ENCODE measurements around the gene ZNF423.

The ZNF423 gene

DNA sequence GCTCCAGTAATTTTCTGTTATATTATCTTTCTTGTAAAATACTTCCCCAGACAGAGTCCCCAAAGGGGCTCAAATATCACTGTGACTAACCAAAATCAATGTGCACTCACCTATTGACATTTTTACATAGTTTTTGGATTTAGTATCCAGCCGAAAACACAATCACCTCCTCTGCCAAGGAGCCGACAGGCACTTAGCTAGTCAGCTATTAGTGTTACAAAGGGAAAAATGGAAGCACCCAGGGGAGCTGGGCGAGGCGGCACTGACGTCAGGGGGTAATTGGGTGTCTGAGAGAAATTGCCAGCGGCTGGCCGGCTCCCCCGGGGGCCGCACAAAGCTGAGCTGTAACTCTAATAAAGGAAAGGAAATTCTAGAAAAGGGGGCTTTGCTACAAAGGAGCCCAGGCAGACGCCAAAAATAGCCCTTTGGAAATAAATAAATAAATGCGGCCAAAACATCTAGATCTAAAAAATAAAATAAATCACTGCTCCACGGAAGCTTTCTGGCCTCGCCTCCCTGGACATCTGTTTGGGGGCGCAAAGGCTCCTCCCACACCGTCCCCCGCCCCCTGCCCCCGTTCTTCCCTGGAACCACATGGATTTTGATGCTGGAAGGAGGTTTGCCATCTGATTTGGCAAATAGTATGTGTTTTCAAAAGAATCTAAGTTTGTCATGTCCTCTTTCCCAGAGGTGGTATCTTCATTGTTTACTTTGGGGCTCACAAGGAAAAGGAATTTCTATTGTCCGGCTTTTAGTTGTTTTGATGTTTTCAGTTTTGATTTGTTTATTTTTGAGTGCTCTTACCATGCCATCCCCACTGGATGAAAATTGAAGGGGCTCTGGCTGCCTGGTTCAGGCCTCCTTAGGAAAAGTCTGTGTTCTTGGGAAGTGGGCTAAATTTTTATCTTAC lies 156.7 kb downstream of the ZNF423 start:
- Histone ChIP-seq H3K9ac (ENCODE audit: low read depth, low read length) (no peak overlapping the region), H3K27ac (ENCODE audit: low read length) (no peak overlapping the region), H3K4me3 (ENCODE audit: low read depth in 1 of 2, low read length in 2 of 2) (no peak overlapping the region), H3K79me2 (ENCODE audit: insufficient read depth, low read length) (no peaks in the 10 kb centered on the region), H4K20me1 (ENCODE audit: insufficient read depth, low read length) (no peaks in the 10 kb centered on the region), H3K4me2 (ENCODE audit: insufficient read depth, low read length) (no peak overlapping the region), H3K9me3 (ENCODE audit: insufficient read depth, low read length, severe bottlenecking) (no peaks in the 10 kb centered on the region), H3K4me1 (ENCODE audit: insufficient read depth, low read length) (no peaks in the 10 kb centered on the region), H3K36me3 (ENCODE audit: insufficient read depth, low read length) (no peaks in the 10 kb centered on the region), H3K27me3 (ENCODE audit: insufficient read depth, low read length, poor library complexity) (no peaks in the 10 kb centered on the region), H2AFZ (ENCODE audit: low read depth, low read length) (no peak overlapping the region)
- DNase-seq (no peak), ATAC-seq (ENCODE audit: insufficient read depth, low read depth) (no peak)
- TF ChIP-seq EZH2 (IDR thresholded peaks at IDR 0.05; ENCODE audit: borderline replicate concordance, low read depth, low read length, severe bottlenecking) (no peak), CTCF (IDR thresholded peaks at IDR 0.05; ENCODE audit: borderline replicate concordance, extremely low read depth, low read length, poor library complexity, severe bottlenecking) (no peak)

DNA sequence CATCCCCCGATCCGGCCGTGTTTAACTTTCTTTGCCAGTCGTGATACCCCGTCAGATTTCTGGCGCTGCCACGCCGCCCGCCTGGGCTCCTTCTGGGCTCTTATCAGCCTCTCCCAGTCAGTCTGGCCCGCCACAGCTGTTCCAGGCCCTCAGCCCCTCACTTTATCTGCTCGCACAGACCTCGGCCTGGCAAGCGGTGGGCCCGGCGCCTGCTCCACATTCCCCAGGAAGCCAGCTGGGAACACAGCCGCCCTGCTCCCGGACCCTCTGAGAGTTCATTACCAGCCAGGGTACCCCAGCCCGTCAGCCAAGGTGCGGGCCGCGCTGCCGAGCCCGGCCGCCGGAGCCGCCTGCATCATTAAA lies 157.5 kb downstream of the ZNF423 start:
- Histone ChIP-seq H3K9ac (ENCODE audit: low read depth, low read length) (no peak overlapping the region), H2AFZ (ENCODE audit: low read depth, low read length) (no peak overlapping the region), H3K4me3 (ENCODE audit: low read depth in 1 of 2, low read length in 2 of 2) (no peak overlapping the region), H3K27me3 (ENCODE audit: insufficient read depth, low read length, poor library complexity) (no peaks in the 10 kb centered on the region), H3K36me3 (ENCODE audit: insufficient read depth, low read length) (no peaks in the 10 kb centered on the region), H3K4me1 (ENCODE audit: insufficient read depth, low read length) (no peaks in the 10 kb centered on the region), H3K9me3 (ENCODE audit: insufficient read depth, low read length, severe bottlenecking) (no peaks in the 10 kb centered on the region), H3K4me2 (ENCODE audit: insufficient read depth, low read length) (no peak overlapping the region), H4K20me1 (ENCODE audit: insufficient read depth, low read length) (no peaks in the 10 kb centered on the region), H3K79me2 (ENCODE audit: insufficient read depth, low read length) (no peaks in the 10 kb centered on the region), H3K27ac (ENCODE audit: low read length) (no peak overlapping the region)
- no peak for DNase-seq
- TF ChIP-seq EZH2 (IDR thresholded peaks at IDR 0.05; ENCODE audit: borderline replicate concordance, low read depth, low read length, severe bottlenecking): no peak
- no peak for TF ChIP-seq CTCF (IDR thresholded peaks at IDR 0.05; ENCODE audit: borderline replicate concordance, extremely low read depth, low read length, poor library complexity, severe bottlenecking)
- no peak for ATAC-seq (ENCODE audit: insufficient read depth, low read depth)

- H3K36me3 ChIP-seq (ENCODE audit: insufficient read depth, low read length): no peaks in the 10 kb centered on the region
- H2AFZ ChIP-seq (ENCODE audit: low read depth, low read length): no peak overlapping the region
- no peaks in the 10 kb centered on the region for H3K79me2 ChIP-seq (ENCODE audit: insufficient read depth, low read length)
- no peaks in the 10 kb centered on the region for H3K4me1 ChIP-seq (ENCODE audit: insufficient read depth, low read length)
- no peak overlapping the region for H3K4me3 ChIP-seq (ENCODE audit: low read depth in 1 of 2, low read length in 2 of 2)
- no peak overlapping the region for H3K9ac ChIP-seq (ENCODE audit: low read depth, low read length)
- TF ChIP-seq EZH2 (IDR thresholded peaks at IDR 0.05; ENCODE audit: borderline replicate concordance, low read depth, low read length, severe bottlenecking) (no peak), CTCF (IDR thresholded peaks at IDR 0.05; ENCODE audit: borderline replicate concordance, extremely low read depth, low read length, poor library complexity, severe bottlenecking) (no peak)
- no peaks in the 10 kb centered on the region for H3K27me3 ChIP-seq (ENCODE audit: insufficient read depth, low read length, poor library complexity)
- no peak overlapping the region for H3K4me2 ChIP-seq (ENCODE audit: insufficient read depth, low read length)
- no peaks in the 10 kb centered on the region for H3K9me3 ChIP-seq (ENCODE audit: insufficient read depth, low read length, severe bottlenecking)
- DNase-seq: no peak
- no peak overlapping the region for H3K27ac ChIP-seq (ENCODE audit: low read length)
- no peak for ATAC-seq (ENCODE audit: insufficient read depth, low read depth)
- no peaks in the 10 kb centered on the region for H4K20me1 ChIP-seq (ENCODE audit: insufficient read depth, low read length)
Observed at GRCh38 chr16:49697631-49698452, 158.1 kb downstream of the ZNF423 start.
